T-cell (primary cell): ENCODE data around the gene ZNF205. TPM values are rescaled to one million over a fixed set of nuclear protein-coding genes. Genes with fewer than 3 reads are reported as not detected.
"Not testable (repeated sequence)": the region's sequence is repeated elsewhere in the genome, so short reads cannot be mapped to it uniquely, and the experiment has no call there.

ENCODE experiments used
- ATAC-seq, 4 experiments: fragments of 200-7000 bp in 3 of 4; fragments of 150-1000 bp in 1 of 4; cut with Tn5 transposase; replicated peaks in 1 of 4; 1 replicate in 3 of 4; 2 replicates in 1 of 4; pipeline ENCODE4 v1.10.0; 2021; ENCODE audit warnings: moderate library complexity in 3 of 4, mild to moderate bottlenecking in 2 of 4, moderate number of reproducible peaks in 1 of 4
- CTCF ChIA-PET, 2 donors: fragments of 300-600 bp; sonication (Branson Sonifier 250); formaldehyde crosslinking; loops; one replicate each; lab custom pipeline; 2022; ENCODE audit warnings: antibody characterized with exemption in 2 of 2; lab: Charles Lee
- POLR2A ChIA-PET, 2 donors: fragments of 300-600 bp; sonication (Branson Sonifier 250); formaldehyde crosslinking; loops; one replicate each; lab custom pipeline; 2022; ENCODE audit warnings: antibody characterized with exemption in 2 of 2; lab: Charles Lee
- DNase-seq, 35 experiments: peaks; one replicate each; pipeline versions ENCODE4 v3.0.0 to v3.0.0-alpha.2; 2013 to 2023
- H3K27ac ChIP-seq: one replicate; pipeline ENCODE4 v1.5.1; 2013; ENCODE audit warnings: low read length
- H3K27me3 ChIP-seq, 2 experiments: replicated peaks in 1 of 2; 1 replicate in 1 of 2; 2 replicates in 1 of 2; pipeline versions ENCODE4 v1.6.1 to v1.7.0; 2013; ENCODE audit warnings: low read length in 1 of 2, mixed read lengths in 1 of 2; ENCODE audit not compliant: control insufficient read depth in 2 of 2, insufficient read depth in 2 of 2; ENCODE audit errors: extremely low read depth in 1 of 2
- H3K36me3 ChIP-seq, 2 donors: 1 replicate in 1 of 2; 2 replicates in 1 of 2; pipeline versions ENCODE4 v1.6.1 to v1.7.0; 2013; ENCODE audit warnings: low read length in 1 of 2; ENCODE audit not compliant: control insufficient read depth in 2 of 2, insufficient read depth in 1 of 2; ENCODE audit errors: extremely low read depth in 1 of 2
- H3K4me1 ChIP-seq, 2 experiments: 1 replicate in 1 of 2; 2 replicates in 1 of 2; pipeline versions ENCODE4 v1.6.1 to v1.7.0; 2013; ENCODE audit warnings: low read length in 2 of 2, mixed read lengths in 1 of 2; ENCODE audit not compliant: insufficient read depth in 2 of 2, control insufficient read depth in 1 of 2; ENCODE audit errors: extremely low read depth in 1 of 2
- H3K4me3 ChIP-seq, 2 donors: 1 replicate in 1 of 2; 2 replicates in 1 of 2; pipeline versions ENCODE4 v1.5.1 to v1.7.0; 2013; ENCODE audit warnings: mild to moderate bottlenecking in 2 of 2, low read length in 1 of 2, moderate library complexity in 1 of 2; ENCODE audit not compliant: control insufficient read depth in 1 of 2; ENCODE audit errors: extremely low read depth in 1 of 2
- H3K9me3 ChIP-seq: 2 replicates; pipeline ENCODE4 v1.7.0; 2013
- H3K27ac Mint-ChIP-seq, 2 donors: one replicate each; pipeline ENCODE4 v1.8.0; 2020 to 2021; ENCODE audit warnings: mild to moderate bottlenecking in 2 of 2, mixed read lengths in 2 of 2
- H3K27me3 Mint-ChIP-seq, 2 donors: one replicate each; pipeline ENCODE4 v1.8.0; 2021 to 2022; ENCODE audit warnings: mixed read lengths in 2 of 2
- H3K36me3 Mint-ChIP-seq: one replicate; pipeline ENCODE4 v1.8.0; 2021; ENCODE audit warnings: mixed read lengths
- H3K4me1 Mint-ChIP-seq, 3 donors: one replicate each; pipeline ENCODE4 v1.8.0; 2020 to 2022; ENCODE audit warnings: mixed read lengths in 3 of 3, mild to moderate bottlenecking in 1 of 3
- H3K4me3 Mint-ChIP-seq, 3 donors: one replicate each; pipeline ENCODE4 v1.8.0; 2020 to 2022; ENCODE audit warnings: mild to moderate bottlenecking in 3 of 3, mixed read lengths in 3 of 3, moderate library complexity in 3 of 3
- H3K9me3 Mint-ChIP-seq, 3 donors: one replicate each; pipeline ENCODE4 v1.8.0; 2020 to 2022; ENCODE audit warnings: mixed read lengths in 3 of 3
- WGBS: methylation state at CpG from one replicate; pipeline ENCODE4 v1.1.5; 2013; ENCODE audit warnings: missing lambda C conversion rate; ENCODE audit not compliant: insufficient coverage; 5-methylcytosine and 5-hydroxymethylcytosine counted together
- total RNA-seq, 35 experiments: library from RNA in 6 of 35; stranded (reverse) in 6 of 35; fragments of 120-200 nt in 1 of 35; gene quantifications; one replicate each; pipeline versions ENCODE4 v1.2.1 to v1.2.4 and lab custom pipeline; 2013 to 2026

Gene ZNF205
- total RNA-seq, 5 donors from 2014 or later (not counting 1 experiment from before 2014, with no cell fraction given): 0.38 TPM; not detected in 4

- DNase-seq: no peak
- H3K4me3 Mint-ChIP-seq: peak overlapping the region; percentile 56 to 75 (median 73)
- no peaks in the 10 kb centered on the region for H3K9me3 ChIP-seq
- POLR2A ChIA-PET: no interaction called here
- 94% methylated on average over 6 of the region's 7 CpGs for WGBS
- H3K36me3 Mint-ChIP-seq: peaks cover 18% of the 10 kb centered on the region
- H3K27ac Mint-ChIP-seq: peak overlapping the region; percentile 98 to 100
- no peaks in the 10 kb centered on the region for H3K27me3 ChIP-seq
- H3K4me1 ChIP-seq: peaks cover 39 to 99% of the 10 kb centered on the region in 2 experiments
- CTCF ChIA-PET: no interaction called here
- H3K36me3 ChIP-seq: peaks cover 4 to 17% of the 10 kb centered on the region in 2 donors
- peaks cover 90 to 94% (median 93%) of the 10 kb centered on the region in 3 donors for H3K4me1 Mint-ChIP-seq
- no peaks in the 10 kb centered on the region for H3K9me3 Mint-ChIP-seq
- H3K27me3 Mint-ChIP-seq: no peaks in the 10 kb centered on the region
- H3K27ac ChIP-seq: peak overlapping the region; percentile 93
- peak overlapping the region; percentile 23 to 53 for H3K4me3 ChIP-seq
- ATAC-seq: no peak
Measured at GRCh38 chr16:3073448-3073847, 38.9 kb upstream of the ZNF205 start.

- no peaks in the 10 kb centered on the region for H3K27me3 Mint-ChIP-seq
- Histone ChIP-seq H3K9me3 (no peaks in the 10 kb centered on the region), H3K4me3 (peak overlapping the region; percentile 4 to 38), H3K36me3 (peaks cover 3 to 4% of the 10 kb centered on the region in 2 donors), H3K27ac (peak overlapping the region; percentile 93), H3K4me1 (peaks cover 36 to 92% of the 10 kb centered on the region in 2 experiments), H3K27me3 (no peaks in the 10 kb centered on the region)
- peak overlapping the region; percentile 98 to 100 for H3K27ac Mint-ChIP-seq
- ATAC-seq (peak; percentile 84 to 93 (median 88)), DNase-seq (peak; percentile 67 to 94 (median 86))
- H3K36me3 Mint-ChIP-seq: peaks cover 7% of the 10 kb centered on the region
- ChIA-PET POLR2A (interaction anchor here (0.6 to 0.9 kb wide), 7 partner anchors 9 to 401 kb away, joined by 3 to 12 read pairs (median 3); no protein-coding TSS in a partner anchor), CTCF (interaction anchor here (0.7 to 2.1 kb wide), 7 partner anchors 9 to 745 kb away, joined by 3 to 7 read pairs (median 4); partner anchors contain the start of gene IL32 (in 1 of the 2))
- peak overlapping the region; percentile 65 to 75 (median 73) for H3K4me3 Mint-ChIP-seq
- 0% methylated on average over 3 of the region's 9 CpGs for WGBS
- peaks cover 88 to 93% (median 88%) of the 10 kb centered on the region in 3 donors for H3K4me1 Mint-ChIP-seq
- no peaks in the 10 kb centered on the region for H3K9me3 Mint-ChIP-seq
Measured at GRCh38 chr16:3074860-3075522, 37.4 kb upstream of the ZNF205 start.

- ATAC-seq: peak; percentile 9 to 37 (median 16)
- Mint-ChIP-seq H3K4me1 (peaks cover 85 to 92% (median 88%) of the 10 kb centered on the region in 3 donors), H3K27ac (peak overlapping the region; percentile 98 to 100), H3K27me3 (no peaks in the 10 kb centered on the region), H3K4me3 (peak overlapping the region; percentile 65 to 75 (median 73)), H3K36me3 (peaks cover 3% of the 10 kb centered on the region), H3K9me3 (no peaks in the 10 kb centered on the region)
- no peaks in the 10 kb centered on the region for H3K9me3 ChIP-seq
- DNase-seq: peak in 2 of 35 experiments; percentile 30 to 51
- peak overlapping the region; percentile 4 to 38 for H3K4me3 ChIP-seq
- WGBS: 36% methylated on average over 10 of the region's 10 CpGs
- peaks cover 36 to 91% of the 10 kb centered on the region in 2 experiments for H3K4me1 ChIP-seq
- peaks cover 2 to 3% of the 10 kb centered on the region in 2 donors for H3K36me3 ChIP-seq
- ChIA-PET CTCF (interaction anchor here in 1 of 2 donors (0.9 to 2.1 kb wide), 7 partner anchors 9 to 55 kb away, joined by 3 to 8 read pairs (median 4); partner anchors contain the start of gene IL32), POLR2A (interaction anchor here in 1 of 2 donors (0.6 to 0.9 kb wide), 2 partner anchors 12 to 83 kb away, joined by 3 to 7 read pairs; no protein-coding TSS in a partner anchor)
- H3K27me3 ChIP-seq: no peaks in the 10 kb centered on the region
- peak overlapping the region; percentile 93 for H3K27ac ChIP-seq
Measured at GRCh38 chr16:3075523-3075915, 36.9 kb upstream of the ZNF205 start.

- H3K9me3 ChIP-seq, H3K27me3 Mint-ChIP-seq, H3K9me3 Mint-ChIP-seq, H3K36me3 Mint-ChIP-seq, ATAC-seq, H3K27me3 ChIP-seq, DNase-seq, H3K36me3 ChIP-seq: not testable (repeated sequence)
- Mint-ChIP-seq H3K27ac (peak overlapping the region; percentile 98 to 100), H3K4me1 (peaks cover 84 to 92% (median 89%) of the 10 kb centered on the region in 3 donors), H3K4me3 (peak overlapping the region in 2 of 3 donors; percentile 63 to 73)
- ChIA-PET POLR2A (interaction anchor here in 1 of 2 donors (0.6 kb wide), 1 partner anchor 83 kb away, joined by 7 read pairs; no protein-coding TSS in a partner anchor), CTCF (interaction anchor here in 1 of 2 donors (1.0 to 2.1 kb wide), 3 partner anchors 17 to 54 kb away, joined by 3 to 8 read pairs (median 7); no protein-coding TSS in a partner anchor)
- Histone ChIP-seq H3K4me1 (peaks cover 36 to 91% of the 10 kb centered on the region in 2 experiments), H3K27ac (peak overlapping the region; percentile 93), H3K4me3 (peak overlapping the region in 1 of 2 donors; percentile 38)
- WGBS: 100% methylated on average over 1 of the region's 6 CpGs
Measured at GRCh38 chr16:3075946-3076345, 36.4 kb upstream of the ZNF205 start.

GRCh38 chr16:3076577-3076976, 35.8 kb upstream of the ZNF205 start:
- ChIA-PET CTCF (interaction anchor here in 1 of 2 donors (1.0 to 2.1 kb wide), 4 partner anchors 14 to 53 kb away, joined by 3 to 8 read pairs (median 4); no protein-coding TSS in a partner anchor), POLR2A (no interaction called here)
- Mint-ChIP-seq H3K4me3 (peak overlapping the region; percentile 63 to 73 (median 69)), H3K27ac (peak overlapping the region; percentile 98 to 100), H3K36me3 (peaks cover 7% of the 10 kb centered on the region), H3K9me3 (no peaks in the 10 kb centered on the region), H3K27me3 (no peaks in the 10 kb centered on the region), H3K4me1 (peaks cover 83 to 91% (median 87%) of the 10 kb centered on the region in 3 donors)
- H3K9me3 ChIP-seq: no peaks in the 10 kb centered on the region
- peak in 1 of 35 experiments; percentile 27 for DNase-seq
- H3K27ac ChIP-seq: peak overlapping the region; percentile 93
- no peaks in the 10 kb centered on the region for H3K36me3 ChIP-seq
- 55% methylated on average over 2 of the region's 6 CpGs for WGBS
- H3K4me3 ChIP-seq: peak overlapping the region; percentile 38 to 42
- no peaks in the 10 kb centered on the region for H3K27me3 ChIP-seq
- ATAC-seq: no peak
- peaks cover 34 to 90% of the 10 kb centered on the region in 2 experiments for H3K4me1 ChIP-seq

GRCh38 chr16:3080024-3080423, 32.4 kb upstream of the ZNF205 start:
- no peak overlapping the region for H3K4me3 ChIP-seq
- no peak overlapping the region for H3K4me3 Mint-ChIP-seq
- H3K4me1 ChIP-seq: peaks cover 18 to 64% of the 10 kb centered on the region in 2 experiments
- H3K9me3 Mint-ChIP-seq: no peaks in the 10 kb centered on the region
- ChIA-PET POLR2A (no interaction called here), CTCF (no interaction called here)
- ATAC-seq (no peak), DNase-seq (no peak)
- peak overlapping the region; percentile 38 for H3K27ac ChIP-seq
- H3K36me3 ChIP-seq: no peaks in the 10 kb centered on the region
- H3K27me3 Mint-ChIP-seq: no peaks in the 10 kb centered on the region
- H3K36me3 Mint-ChIP-seq: peaks cover 7% of the 10 kb centered on the region
- H3K9me3 ChIP-seq: no peaks in the 10 kb centered on the region
- peaks cover 62 to 81% (median 78%) of the 10 kb centered on the region in 3 donors for H3K4me1 Mint-ChIP-seq
- H3K27ac Mint-ChIP-seq: peak overlapping the region; percentile 83 to 86
- WGBS: 96% methylated on average over 12 of the region's 17 CpGs
- H3K27me3 ChIP-seq: no peaks in the 10 kb centered on the region
